ENCODE measurements around the gene VSTM4.

The VSTM4 gene

GRCh38 chr10:49091450-49092210 is 23.7 kb downstream of the VSTM4 start:
- no peak for ATAC-seq

- ATAC-seq: no peak
Observed at GRCh38 chr10:49090696-49091380, 24.5 kb downstream of the VSTM4 start.

GRCh38 chr10:49090189-49090575 is 25.1 kb downstream of the VSTM4 start:
- ATAC-seq: no peak

GRCh38 chr10:49089557-49090188 is 25.6 kb downstream of the VSTM4 start:
- ATAC-seq: no peak

GRCh38 chr10:49089152-49089551 is 26.2 kb downstream of the VSTM4 start:
- ATAC-seq: no peak

- no peak for ATAC-seq
Observed at GRCh38 chr10:49086889-49087288, 28.4 kb downstream of the VSTM4 start.

GRCh38 chr10:49083261-49083660 is 32.1 kb downstream of the VSTM4 start:
- no peak for ATAC-seq

- ATAC-seq: no peak
Observed at GRCh38 chr10:49082766-49083165, 32.6 kb downstream of the VSTM4 start.

- ATAC-seq: no peak
Observed at GRCh38 chr10:49081547-49082275, 33.6 kb downstream of the VSTM4 start.

GRCh38 chr10:49080965-49081364 is 34.4 kb downstream of the VSTM4 start:
- no peak for ATAC-seq

GRCh38 chr10:49080071-49080470 is 35.3 kb downstream of the VSTM4 start:
- peak in 1 of 2 donors; percentile 21 for ATAC-seq

GRCh38 chr10:49079499-49079898 is 35.8 kb downstream of the VSTM4 start:
- no peak for ATAC-seq

GRCh38 chr10:49079072-49079471 is 36.2 kb downstream of the VSTM4 start:
- ATAC-seq: no peak

- no peak for ATAC-seq
Observed at GRCh38 chr10:49078433-49078832, 36.9 kb downstream of the VSTM4 start.

- ATAC-seq: peak in 1 of 2 donors; percentile 48
Observed at GRCh38 chr10:49076741-49077521, 38.4 kb downstream of the VSTM4 start.

- no peak for ATAC-seq
Observed at GRCh38 chr10:49076319-49076718, 39.0 kb downstream of the VSTM4 start.

- no peak for ATAC-seq
Observed at GRCh38 chr10:49075743-49076142, 39.6 kb downstream of the VSTM4 start.

GRCh38 chr10:49074836-49075682 is 40.3 kb downstream of the VSTM4 start:
- no peak for ATAC-seq

- no peak for ATAC-seq
Observed at GRCh38 chr10:49072166-49072885, 43.0 kb downstream of the VSTM4 start.

- no peak for ATAC-seq
Observed at GRCh38 chr10:49071160-49071761, 44.1 kb downstream of the VSTM4 start.

Data from activated CD4-positive, CD25-positive, alpha-beta regulatory T cell treated with anti-CD3 and anti-CD28 coated beads, Interleukin-2, amount 50 U/mL, for 24 hours (primary cell).